ENCODE data around the gene MCC. TPM values are rescaled to one million over a fixed set of nuclear protein-coding genes. Genes with fewer than 3 reads are reported as not detected.

The MCC gene
- total RNA-seq, 1 experiment from 2014 or later: 23.5 TPM

- TF ChIP-seq CBFB (CRISPR knock-in tag; IDR thresholded peaks at IDR 0.05; ENCODE audit: low read depth): no peak
- TF ChIP-seq E2F5 (CRISPR knock-in tag; IDR thresholded peaks at IDR 0.05): no peak
- TF ChIP-seq ETV6 (CRISPR knock-in tag; IDR thresholded peaks at IDR 0.05): no peak
- TF ChIP-seq KAT7 (CRISPR knock-in tag; IDR thresholded peaks at IDR 0.05; ENCODE audit: borderline replicate concordance): no peak
- TF ChIP-seq, protein P1, sequence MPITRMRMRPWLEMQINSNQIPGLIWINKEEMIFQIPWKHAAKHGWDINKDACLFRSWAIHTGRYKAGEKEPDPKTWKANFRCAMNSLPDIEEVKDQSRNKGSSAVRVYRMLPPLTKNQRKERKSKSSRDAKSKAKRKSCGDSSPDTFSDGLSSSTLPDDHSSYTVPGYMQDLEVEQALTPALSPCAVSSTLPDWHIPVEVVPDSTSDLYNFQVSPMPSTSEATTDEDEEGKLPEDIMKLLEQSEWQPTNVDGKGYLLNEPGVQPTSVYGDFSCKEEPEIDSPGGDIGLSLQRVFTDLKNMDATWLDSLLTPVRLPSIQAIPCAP (CRISPR knock-in tag; IDR thresholded peaks at IDR 0.05): no peak
Observed at GRCh38 chr5:113201715-113202114, 286.5 kb downstream of the MCC start (continued).

- ChIA-PET POLR2A (no interaction called here), CTCF (interaction anchor here (1.8 kb wide), 1 partner anchor 95 kb away, joined by 3 read pairs; no protein-coding TSS in a partner anchor)
- Mint-ChIP-seq H3K4me3 (no peak overlapping the region), H3K27me3 (ENCODE audit: low read depth) (no peaks in the 10 kb centered on the region), H3K36me3 (0 out of 2 replicates have a peak, but pooled peaks cover 2% of the 10 kb centered on the region), H3K4me1 (peaks cover 50% of the 10 kb centered on the region), H3K27ac (peak overlapping the region; percentile 20; the same call in 1 of the 2 replicates), H3K9me3 (peaks cover 2% of the 10 kb centered on the region)
- ATAC-seq (peak; percentile 52), DNase-seq (ENCODE audit: low spot score) (no peak)
- no peak for TF ChIP-seq ZNF219 (CRISPR knock-in tag; IDR thresholded peaks at IDR 0.05; ENCODE audit: borderline replicate concordance)
- no peak for TF ChIP-seq MYBL2 (CRISPR knock-in tag; IDR thresholded peaks at IDR 0.05)
- TF ChIP-seq JAZF1 (CRISPR knock-in tag; IDR thresholded peaks at IDR 0.05): no peak
- TF ChIP-seq SMAD4 (CRISPR knock-in tag; IDR thresholded peaks at IDR 0.05): no peak
- TF ChIP-seq E2F5 (CRISPR knock-in tag; IDR thresholded peaks at IDR 0.05): no peak
- no peak for TF ChIP-seq FOXK1 (CRISPR knock-in tag; IDR thresholded peaks at IDR 0.05)
Observed at GRCh38 chr5:113199122-113199905, 288.9 kb downstream of the MCC start.

DNA sequence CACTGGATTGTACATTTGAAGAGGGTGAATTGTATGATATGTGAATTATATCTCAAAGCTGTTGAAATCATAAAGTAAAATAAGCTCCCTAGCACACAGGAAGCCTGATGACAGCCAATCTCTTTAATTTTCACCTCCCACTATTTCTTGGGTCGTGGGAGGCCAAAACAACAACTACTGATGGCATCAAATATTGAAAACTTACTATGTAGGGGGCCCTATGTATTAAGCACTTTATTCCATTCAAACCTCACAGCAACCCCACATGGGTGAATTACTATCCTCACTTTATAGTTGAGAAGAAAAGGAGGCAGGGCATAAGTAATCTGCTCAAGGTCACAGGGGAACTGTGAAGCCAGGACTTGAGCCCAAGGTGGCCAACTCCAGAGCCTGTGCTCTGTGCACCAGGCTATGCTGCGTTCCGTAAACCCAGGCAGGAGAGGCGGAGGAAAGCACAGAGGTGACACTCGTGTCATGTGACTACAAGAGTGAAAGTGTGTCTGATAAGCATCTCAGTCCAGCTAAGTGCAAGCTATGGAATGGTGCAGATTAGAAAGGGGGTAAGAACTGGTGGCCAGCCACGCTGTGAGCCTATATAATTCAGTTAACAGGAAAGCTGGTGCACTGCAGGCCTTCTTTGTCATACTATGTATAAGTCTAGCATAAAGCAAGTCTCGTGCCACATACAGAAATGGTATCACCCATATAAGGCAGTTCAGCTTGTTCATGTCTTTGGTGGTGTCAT, 290.6 kb downstream of the MCC start:
- ChIA-PET POLR2A (no interaction called here), CTCF (no interaction called here)
- no peaks in the 10 kb centered on the region for H3K27me3 Mint-ChIP-seq (ENCODE audit: low read depth)
- H3K36me3 Mint-ChIP-seq: peaks cover 17% of the 10 kb centered on the region
- peaks cover 19% of the 10 kb centered on the region for H3K9me3 Mint-ChIP-seq
- no peak for TF ChIP-seq ZNF121 (CRISPR knock-in tag; IDR thresholded peaks at IDR 0.05)
- TF ChIP-seq NR2C2 (CRISPR knock-in tag; IDR thresholded peaks at IDR 0.05): no peak
- no peak for TF ChIP-seq TP53 (CRISPR knock-in tag; IDR thresholded peaks at IDR 0.05)
- no peak for TF ChIP-seq ZBTB21 (CRISPR knock-in tag; IDR thresholded peaks at IDR 0.05; ENCODE audit: borderline replicate concordance)
- no peak for TF ChIP-seq RORB (CRISPR knock-in tag; IDR thresholded peaks at IDR 0.05)
- no peak for TF ChIP-seq USF2 (CRISPR knock-in tag; IDR thresholded peaks at IDR 0.05)
- TF ChIP-seq, protein P2, sequence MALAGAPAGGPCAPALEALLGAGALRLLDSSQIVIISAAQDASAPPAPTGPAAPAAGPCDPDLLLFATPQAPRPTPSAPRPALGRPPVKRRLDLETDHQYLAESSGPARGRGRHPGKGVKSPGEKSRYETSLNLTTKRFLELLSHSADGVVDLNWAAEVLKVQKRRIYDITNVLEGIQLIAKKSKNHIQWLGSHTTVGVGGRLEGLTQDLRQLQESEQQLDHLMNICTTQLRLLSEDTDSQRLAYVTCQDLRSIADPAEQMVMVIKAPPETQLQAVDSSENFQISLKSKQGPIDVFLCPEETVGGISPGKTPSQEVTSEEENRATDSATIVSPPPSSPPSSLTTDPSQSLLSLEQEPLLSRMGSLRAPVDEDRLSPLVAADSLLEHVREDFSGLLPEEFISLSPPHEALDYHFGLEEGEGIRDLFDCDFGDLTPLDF (CRISPR knock-in tag; IDR thresholded peaks at IDR 0.05): no peak
- TF ChIP-seq GRHL2 (CRISPR knock-in tag; IDR thresholded peaks at IDR 0.05; ENCODE audit: insufficient replicate concordance, severe bottlenecking): no peak
- TF ChIP-seq ZNF512 (CRISPR knock-in tag; IDR thresholded peaks at IDR 0.05; ENCODE audit: borderline replicate concordance): no peak
- no peak for TF ChIP-seq GABPB1 (CRISPR knock-in tag; IDR thresholded peaks at IDR 0.05)
- TF ChIP-seq E2F5 (CRISPR knock-in tag; IDR thresholded peaks at IDR 0.05): no peak
- no peak for TF ChIP-seq GTF2I (CRISPR knock-in tag; conservative IDR thresholded peaks at IDR 0.05)
- no peak for TF ChIP-seq CREB1 (CRISPR knock-in tag; IDR thresholded peaks at IDR 0.05)
- TF ChIP-seq NFATC4 (CRISPR knock-in tag; IDR thresholded peaks at IDR 0.05): no peak
- TF ChIP-seq, protein P3, sequence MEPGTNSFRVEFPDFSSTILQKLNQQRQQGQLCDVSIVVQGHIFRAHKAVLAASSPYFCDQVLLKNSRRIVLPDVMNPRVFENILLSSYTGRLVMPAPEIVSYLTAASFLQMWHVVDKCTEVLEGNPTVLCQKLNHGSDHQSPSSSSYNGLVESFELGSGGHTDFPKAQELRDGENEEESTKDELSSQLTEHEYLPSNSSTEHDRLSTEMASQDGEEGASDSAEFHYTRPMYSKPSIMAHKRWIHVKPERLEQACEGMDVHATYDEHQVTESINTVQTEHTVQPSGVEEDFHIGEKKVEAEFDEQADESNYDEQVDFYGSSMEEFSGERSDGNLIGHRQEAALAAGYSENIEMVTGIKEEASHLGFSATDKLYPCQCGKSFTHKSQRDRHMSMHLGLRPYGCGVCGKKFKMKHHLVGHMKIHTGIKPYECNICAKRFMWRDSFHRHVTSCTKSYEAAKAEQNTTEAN (CRISPR knock-in tag; IDR thresholded peaks at IDR 0.05): no peak
- no peak overlapping the region for H3K4me3 Mint-ChIP-seq
- no peak overlapping the region for H3K27ac Mint-ChIP-seq
- DNase-seq (ENCODE audit: low spot score) (no peak), ATAC-seq (no peak)
- peaks cover 35% of the 10 kb centered on the region for H3K4me1 Mint-ChIP-seq
